ENCODE measurements around the gene STPG3. TPM values are rescaled to one million over a fixed set of nuclear protein-coding genes. Genes with fewer than 3 reads are reported as not detected.
A peak's percentile ranks its signal among the peaks of the same experiment; 100 is the strongest.
"Not testable (repeated sequence)": the region's sequence is repeated elsewhere in the genome, so short reads cannot be mapped to it uniquely, and the experiment has no call there.

The STPG3 gene
- total and polyA plus RNA-seq, 2 experiments from 2014 or later = not detected

GRCh38 chr9:137255448-137256114 lies 4.5 kb downstream of the STPG3 start:
- TF ChIP-seq EZH2phosphoT487 (IDR thresholded peaks at IDR 0.05; ENCODE audit: insufficient read depth, low read depth) = no peak
- TF ChIP-seq EZH2 (IDR thresholded peaks at IDR 0.05; ENCODE audit: insufficient read depth, poor library complexity, severe bottlenecking) = no peak
- 0 out of 2 replicates have a peak overlapping the region, but pooled peaks have one; percentile 28 for H3K27ac ChIP-seq

GRCh38 chr9:137256362-137256761 lies 5.3 kb downstream of the STPG3 start:
- Histone ChIP-seq H3K27ac (no peak overlapping the region), H3K9ac (peak overlapping the region; percentile 85)
- WGBS, 2 experiments (ENCODE audit: low coverage in 1 of 2, low lambda C conversion rate in 2 of 2, missing lambda C conversion rate in 2 of 2) = 82 to 83% methylated on average over 15 of the region's 15 CpGs

More at GRCh38 chr9:137255448-137256114, 4.5 kb downstream of the STPG3 start:
- H2AFZ ChIP-seq = peak overlapping the region; percentile 84
- no peaks in the 10 kb centered on the region for H3F3A ChIP-seq (ENCODE audit: insufficient read depth)
- H4K20me1 ChIP-seq (ENCODE audit: insufficient read depth) = no peaks in the 10 kb centered on the region
- no peaks in the 10 kb centered on the region; the same call in 1 of the 2 replicates for H3K36me3 ChIP-seq (ENCODE audit: low read depth)
- DNase-seq = peak; percentile 68
- H3K4me3 ChIP-seq = peak overlapping the region; percentile 92
- 1 to 3% methylated on average over 24 to 51 of the region's 51 CpGs for WGBS, 2 experiments (ENCODE audit: low coverage in 1 of 2, low lambda C conversion rate in 2 of 2, missing lambda C conversion rate in 2 of 2)
- H3K9me2 ChIP-seq (ENCODE audit: insufficient read depth) = no peaks in the 10 kb centered on the region
- peak overlapping the region; percentile 83 for H3K4me2 ChIP-seq (ENCODE audit: unreplicated experiment)
- H3K9ac ChIP-seq = peak overlapping the region; percentile 85
- H3K27me3 ChIP-seq (replicated peaks; ENCODE audit: insufficient read depth) = no peaks in the 10 kb centered on the region
- no peaks in the 10 kb centered on the region for H3K9me3 ChIP-seq (ENCODE audit: low read depth)
- 0 out of 2 replicates have a peak, but pooled peaks cover 3% of the 10 kb centered on the region for H3K4me1 ChIP-seq (ENCODE audit: insufficient read depth)
- in situ Hi-C loops (cut with MboI) = no loop called here
- H3K79me2 ChIP-seq (ENCODE audit: insufficient read depth) = peaks cover 41% of the 10 kb centered on the region

GRCh38 chr9:137256856-137257255 lies 5.8 kb downstream of the STPG3 start:
- in situ Hi-C loops (cut with MboI) = no loop called here
- Histone ChIP-seq H3F3A (ENCODE audit: insufficient read depth) (no peaks in the 10 kb centered on the region), H3K4me1 (ENCODE audit: insufficient read depth) (0 out of 2 replicates have a peak, but pooled peaks cover 3% of the 10 kb centered on the region), H3K4me3 (peak overlapping the region; percentile 92), H3K9me2 (ENCODE audit: insufficient read depth) (no peaks in the 10 kb centered on the region), H4K20me1 (ENCODE audit: insufficient read depth) (no peaks in the 10 kb centered on the region), H3K9ac (no peak overlapping the region), H3K36me3 (ENCODE audit: low read depth) (no peaks in the 10 kb centered on the region; the same call in 1 of the 2 replicates), H3K27ac (no peak overlapping the region), H2AFZ (no peak overlapping the region), H3K27me3 (replicated peaks; ENCODE audit: insufficient read depth) (no peaks in the 10 kb centered on the region), H3K9me3 (ENCODE audit: low read depth) (no peaks in the 10 kb centered on the region), H3K4me2 (ENCODE audit: unreplicated experiment) (peak overlapping the region; percentile 83), H3K79me2 (ENCODE audit: insufficient read depth) (peaks cover 41% of the 10 kb centered on the region)
- WGBS, 2 experiments (ENCODE audit: low coverage in 1 of 2, low lambda C conversion rate in 2 of 2, missing lambda C conversion rate in 2 of 2) = 93% methylated on average over 15 of the region's 15 CpGs
- DNase-seq = no peak
- no peak for TF ChIP-seq EZH2phosphoT487 (IDR thresholded peaks at IDR 0.05; ENCODE audit: insufficient read depth, low read depth)
- TF ChIP-seq EZH2 (IDR thresholded peaks at IDR 0.05; ENCODE audit: insufficient read depth, poor library complexity, severe bottlenecking) = no peak

More at GRCh38 chr9:137256362-137256761, 5.3 kb downstream of the STPG3 start:
- H3K9me2 ChIP-seq (ENCODE audit: insufficient read depth) = no peaks in the 10 kb centered on the region
- in situ Hi-C loops (cut with MboI) = no loop called here
- peak overlapping the region; percentile 92 for H3K4me3 ChIP-seq
- H4K20me1 ChIP-seq (ENCODE audit: insufficient read depth) = no peaks in the 10 kb centered on the region
- no peaks in the 10 kb centered on the region; the same call in 1 of the 2 replicates for H3K36me3 ChIP-seq (ENCODE audit: low read depth)
- 0 out of 2 replicates have a peak, but pooled peaks cover 3% of the 10 kb centered on the region for H3K4me1 ChIP-seq (ENCODE audit: insufficient read depth)
- DNase-seq = peak; percentile 30
- H3F3A ChIP-seq (ENCODE audit: insufficient read depth) = no peaks in the 10 kb centered on the region
- no peaks in the 10 kb centered on the region for H3K9me3 ChIP-seq (ENCODE audit: low read depth)
- no peaks in the 10 kb centered on the region for H3K27me3 ChIP-seq (replicated peaks; ENCODE audit: insufficient read depth)
- H3K4me2 ChIP-seq (ENCODE audit: unreplicated experiment) = peak overlapping the region; percentile 83
- H2AFZ ChIP-seq = no peak overlapping the region
- H3K79me2 ChIP-seq (ENCODE audit: insufficient read depth) = peaks cover 41% of the 10 kb centered on the region
- no peak for TF ChIP-seq EZH2phosphoT487 (IDR thresholded peaks at IDR 0.05; ENCODE audit: insufficient read depth, low read depth)
- TF ChIP-seq EZH2 (IDR thresholded peaks at IDR 0.05; ENCODE audit: insufficient read depth, poor library complexity, severe bottlenecking) = no peak

- in situ Hi-C loops (cut with MboI) = not testable (repeated sequence)
- DNase-seq = peak; percentile 41
Observed at GRCh38 chr9:137262173-137262908, 11.3 kb downstream of the STPG3 start.

More at GRCh38 chr9:137262173-137262908, 11.3 kb downstream of the STPG3 start:
- peaks cover 27% of the 10 kb centered on the region for H3K79me2 ChIP-seq (ENCODE audit: insufficient read depth)
- not testable (repeated sequence) for H3F3A ChIP-seq (ENCODE audit: insufficient read depth); H3K4me1 ChIP-seq (ENCODE audit: insufficient read depth); H3K9ac ChIP-seq; H3K9me3 ChIP-seq (ENCODE audit: low read depth); H4K20me1 ChIP-seq (ENCODE audit: insufficient read depth); H3K4me3 ChIP-seq; H3K27ac ChIP-seq; H3K27me3 ChIP-seq (replicated peaks; ENCODE audit: insufficient read depth); H3K9me2 ChIP-seq (ENCODE audit: insufficient read depth); H3K4me2 ChIP-seq (ENCODE audit: unreplicated experiment); H3K36me3 ChIP-seq (ENCODE audit: low read depth); H2AFZ ChIP-seq
- WGBS, 2 experiments (ENCODE audit: low coverage in 1 of 2, low lambda C conversion rate in 2 of 2, missing lambda C conversion rate in 2 of 2) = 55 to 57% methylated on average over 12 to 15 of the region's 15 CpGs

Data from GM23248 (cell line).